ENCODE data around the gene TBPL1. TPM values are rescaled to one million over a fixed set of nuclear protein-coding genes. Genes with fewer than 3 reads are reported as not detected.

Gene TBPL1
- total and polyA plus RNA-seq, 9 of the 15 experiments (the other 6 are each of a cell fraction or from before 2014, with no cell fraction given) = 78.1 to 152 (median 107) TPM

GRCh38 chr6:134029495-134030455 is 76.8 kb downstream of the TBPL1 start (continued):
- TF ChIP-seq CBFA2T3 (IDR thresholded peaks at IDR 0.05) (peak; percentile 80), ZNF766 (CRISPR knock-in tag; conservative IDR thresholded peaks at IDR 0.05) (no peak), ZKSCAN3 (CRISPR knock-in tag; IDR thresholded peaks at IDR 0.05) (no peak), THAP7 (CRISPR knock-in tag; IDR thresholded peaks at IDR 0.05) (no peak), ZNF444 (CRISPR knock-in tag; IDR thresholded peaks at IDR 0.05) (no peak), NFRKB (IDR thresholded peaks at IDR 0.05; ENCODE audit: low read depth) (peak; percentile 66; the same call in 1 of the 2 replicates), THRB (CRISPR knock-in tag; conservative IDR thresholded peaks at IDR 0.05) (no peak), DPF2 (IDR thresholded peaks at IDR 0.05) (peak; percentile 82), COPS2 (conservative IDR thresholded peaks at IDR 0.05) (no peak), NFIC (IDR thresholded peaks at IDR 0.05) (peak; percentile 87), ZNF79 (CRISPR knock-in tag; IDR thresholded peaks at IDR 0.05; ENCODE audit: low read depth) (no peak), SRF (CRISPR knock-in tag; IDR thresholded peaks at IDR 0.05) (no peak), HNRNPK (IDR thresholded peaks at IDR 0.05; ENCODE audit: low read depth, low read length, poor library complexity, severe bottlenecking) (no peak), BRD9 (IDR thresholded peaks at IDR 0.05; ENCODE audit: low read depth, partially characterized antibody) (peak; percentile 14), STAT5B (CRISPR knock-in tag; IDR thresholded peaks at IDR 0.05) (no peak), TCF7L2 (IDR thresholded peaks at IDR 0.05; ENCODE audit: low read depth, low read length) (no peak), HOMEZ (CRISPR knock-in tag; IDR thresholded peaks at IDR 0.05) (no peak), SMC3 (conservative IDR thresholded peaks at IDR 0.05; ENCODE audit: insufficient read depth, low read depth, low read length) (no peak), SMAD4 (CRISPR knock-in tag; conservative IDR thresholded peaks at IDR 0.05) (peak; percentile 52; the same call in 1 of the 2 replicates), EHMT2 (IDR thresholded peaks at IDR 0.05) (peak; percentile 62; the same call in 1 of the 2 replicates), ZNF76 (CRISPR knock-in tag; IDR thresholded peaks at IDR 0.05; ENCODE audit: borderline replicate concordance) (no peak), SOX6 (IDR thresholded peaks at IDR 0.05) (peak; percentile 39; the same call in 1 of the 2 replicates), DMBX1 (CRISPR knock-in tag; IDR thresholded peaks at IDR 0.05; ENCODE audit: borderline replicate concordance) (peak; percentile 58; the same call in 1 of the 2 replicates), HDAC8 (tag; IDR thresholded peaks at IDR 0.05) (no peak), ILK (tag; IDR thresholded peaks at IDR 0.05; ENCODE audit: borderline replicate concordance, low read depth) (no peak), KLF16 (IDR thresholded peaks at IDR 0.05) (no peak), MAX (CRISPR knock-in tag; IDR thresholded peaks at IDR 0.05) (no peak)

Measured in K562 (cell line).